Smooth muscle cell (in vitro differentiated cells): ENCODE measurements around the gene GPX6. TPM values are rescaled to one million over a fixed set of nuclear protein-coding genes. Genes with fewer than 3 reads are reported as not detected.

Experiments used
- DNase-seq: peaks from one replicate; lab custom pipeline; 2025; ENCODE audit not compliant: unreplicated experiment; lab: John Stamatoyannopoulos, UW
- H2AFZ ChIP-seq: fragments of 200-600 bp; sonication (generic); 2 replicates; pipeline ENCODE4 v1.6.0; 2016; ENCODE audit warnings: antibody characterized with exemption, low read depth, mild to moderate bottlenecking
- H3F3A ChIP-seq: fragments of 200-600 bp; sonication (generic); 2 replicates; pipeline ENCODE4 v1.6.0; 2017; ENCODE audit warnings: antibody characterized with exemption, low read depth
- H3K27ac ChIP-seq: fragments of 200-600 bp; sonication (generic); 2 replicates; pipeline ENCODE4 v1.5.1; 2016; ENCODE audit warnings: low read depth, mild to moderate bottlenecking
- H3K27me3 ChIP-seq: fragments of 200-600 bp; sonication (generic); 2 replicates; pipeline ENCODE4 v1.6.1; 2016; ENCODE audit warnings: low read depth, mild to moderate bottlenecking
- H3K36me3 ChIP-seq: fragments of 200-600 bp; sonication (generic); 2 replicates; pipeline ENCODE4 v1.5.1; 2016; ENCODE audit warnings: low read depth
- H3K4me1 ChIP-seq: fragments of 200-600 bp; sonication (generic); 2 replicates; pipeline ENCODE4 v1.5.1; 2016; ENCODE audit warnings: low read depth
- H3K4me2 ChIP-seq: fragments of 200-600 bp; sonication (generic); 2 replicates; pipeline ENCODE4 v1.6.0; 2016; ENCODE audit warnings: mild to moderate bottlenecking
- H3K4me3 ChIP-seq: fragments of 200-600 bp; sonication (generic); 2 replicates; pipeline ENCODE4 v1.5.1; 2016; ENCODE audit warnings: mild to moderate bottlenecking
- H3K79me2 ChIP-seq: fragments of 200-600 bp; sonication (generic); 2 replicates; pipeline ENCODE4 v1.6.0; 2016; ENCODE audit warnings: low read depth, mild to moderate bottlenecking
- H3K9ac ChIP-seq: fragments of 200-600 bp; sonication (generic); 2 replicates; pipeline ENCODE4 v1.6.0; 2016; ENCODE audit warnings: low read depth
- H3K9me3 ChIP-seq: fragments of 200-600 bp; sonication (generic); replicated peaks from 2 replicates; pipeline ENCODE4 v1.5.1; 2016; ENCODE audit warnings: low read depth
- H4K20me1 ChIP-seq: fragments of 200-600 bp; sonication (generic); 2 replicates; pipeline ENCODE4 v1.6.0; 2016; ENCODE audit warnings: low read depth
- CTCF ChIP-seq: fragments of 200-600 bp; sonication (generic); IDR thresholded peaks from 2 replicates; pipeline ENCODE4 v1.5.1; 2017; ENCODE audit warnings: borderline replicate concordance, mild to moderate bottlenecking, antibody characterized with exemption; ENCODE audit not compliant: insufficient read depth, poor library complexity, severe bottlenecking
- WGBS: methylation state at CpG from one replicate; pipeline ENCODE4 v1.1.7; 2016; ENCODE audit warnings: low lambda C conversion rate; 5-methylcytosine and 5-hydroxymethylcytosine counted together
- polyA plus RNA-seq: library from polyadenylated mRNA; unstranded; fragments of >200 nt; fragmentation: Nextera tagmentation; extraction: Ambion mirVana; gene quantifications from 2 replicates; pipeline ENCODE4 v1.2.1, GENCODE V29; 2016
- total RNA-seq: library from RNA; depleted of rRNA; stranded (reverse); fragments of >200 nt; gene quantifications from 2 replicates; pipeline ENCODE4 v1.2.3, GENCODE V29; 2014

Gene GPX6
- total and polyA plus RNA-seq, 2 experiments from 2014 or later: not detected

GRCh38 chr6:28530777-28531176, 15.2 kb upstream of the GPX6 start:
- H3K4me3 ChIP-seq: no peak overlapping the region
- no peak for DNase-seq
- WGBS: 6% methylated on average over 1 of the region's 1 CpG

GRCh38 chr6:28525496-28526039, 10.0 kb upstream of the GPX6 start, which contains the start of gene GPX5:
Gene GPX5, plus strand, starts transcription at chr6:28525881. Its CDS starts 133 bp downstream, at chr6:28526014.
- Histone ChIP-seq H3K4me3 (no peak within 1 kb of the TSS), H3K4me1 (peaks cover 16% of the 10 kb centered on the region), H3K4me2 (peak within 1 kb of the TSS; percentile 42), H3K27ac (peak within 1 kb of the TSS; percentile 48), H3K9me3 (no peaks in the 10 kb centered on the region), H3K27me3 (no peaks in the 10 kb centered on the region), H2AFZ (no peak within 1 kb of the TSS), H3K36me3 (no peaks in the 10 kb centered on the region), H4K20me1 (no peaks in the 10 kb centered on the region), H3K79me2 (no peaks in the 10 kb centered on the region), H3F3A (no peaks in the 10 kb centered on the region), H3K9ac (no peak within 1 kb of the TSS)
- DNase-seq: no peak
- WGBS: 43% methylated on average over 10 of the region's 10 CpGs
- TF ChIP-seq CTCF: no peak

More at GRCh38 chr6:28530777-28531176, 15.2 kb upstream of the GPX6 start:
- Histone ChIP-seq H3K9me3 (no peaks in the 10 kb centered on the region), H4K20me1 (no peaks in the 10 kb centered on the region), H3K27ac (no peak overlapping the region), H3F3A (no peaks in the 10 kb centered on the region), H3K36me3 (no peaks in the 10 kb centered on the region), H3K4me2 (no peak overlapping the region), H3K79me2 (no peaks in the 10 kb centered on the region), H3K4me1 (no peaks in the 10 kb centered on the region), H2AFZ (no peak overlapping the region), H3K9ac (no peak overlapping the region), H3K27me3 (no peaks in the 10 kb centered on the region)
- no peak for TF ChIP-seq CTCF

GRCh38 chr6:28523241-28523622, 7.6 kb upstream of the GPX6 start:
- H4K20me1 ChIP-seq: no peaks in the 10 kb centered on the region
- H3F3A ChIP-seq: no peaks in the 10 kb centered on the region
- peak overlapping the region; percentile 39 for H3K27ac ChIP-seq
- H3K4me3 ChIP-seq: no peak overlapping the region
- H3K4me1 ChIP-seq: peaks cover 16% of the 10 kb centered on the region
- H2AFZ ChIP-seq: peak overlapping the region; percentile 49
- H3K36me3 ChIP-seq: no peaks in the 10 kb centered on the region
- WGBS: 17% methylated on average over 3 of the region's 3 CpGs
- H3K9ac ChIP-seq: no peak overlapping the region
- no peak for TF ChIP-seq CTCF
- no peaks in the 10 kb centered on the region for H3K9me3 ChIP-seq
- no peak for DNase-seq
- peak overlapping the region; percentile 31 for H3K4me2 ChIP-seq
- H3K27me3 ChIP-seq: no peaks in the 10 kb centered on the region
- H3K79me2 ChIP-seq: no peaks in the 10 kb centered on the region

DNA sequence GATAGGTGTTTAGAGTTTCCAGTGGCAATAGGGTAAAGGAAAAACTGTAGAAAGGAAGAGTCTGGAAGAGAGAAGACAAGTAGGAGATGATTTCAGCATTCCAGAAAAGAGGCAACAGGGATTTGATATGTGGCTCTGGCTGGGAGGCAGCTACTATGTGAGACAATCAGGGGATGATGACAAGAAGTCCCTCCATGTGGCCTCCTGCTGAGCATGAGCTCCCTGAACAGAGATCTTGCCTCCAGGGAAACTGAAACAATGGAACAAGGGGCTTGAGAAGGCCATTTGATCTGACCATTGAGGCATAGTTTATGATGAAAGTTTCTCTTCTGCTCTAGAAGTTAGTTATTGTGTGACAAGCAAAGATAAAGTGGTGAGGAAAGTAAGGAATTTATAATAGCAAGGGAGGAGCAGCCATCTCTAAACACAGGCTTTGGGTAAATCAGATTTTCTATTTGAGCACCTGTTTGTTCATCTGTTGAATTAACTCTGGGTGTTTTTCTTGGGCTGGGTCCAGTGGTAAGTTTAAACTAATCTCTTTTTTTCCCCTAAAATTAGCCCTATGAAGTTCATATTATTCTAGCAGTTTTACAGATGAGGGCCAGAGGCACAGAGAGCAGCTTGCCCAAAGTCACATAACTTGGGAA, 7.1 kb upstream of the GPX6 start:
- no peak overlapping the region for H3K4me3 ChIP-seq
- H3K9me3 ChIP-seq: no peaks in the 10 kb centered on the region
- H3K9ac ChIP-seq: no peak overlapping the region
- H4K20me1 ChIP-seq: no peaks in the 10 kb centered on the region
- H3K27me3 ChIP-seq: no peaks in the 10 kb centered on the region
- H3K4me2 ChIP-seq: no peak overlapping the region
- no peak for DNase-seq
- no peaks in the 10 kb centered on the region for H3K79me2 ChIP-seq
- no peak overlapping the region for H3K27ac ChIP-seq
- H2AFZ ChIP-seq: peak overlapping the region; percentile 49
- H3K36me3 ChIP-seq: no peaks in the 10 kb centered on the region
- H3K4me1 ChIP-seq: peaks cover 16% of the 10 kb centered on the region
- TF ChIP-seq CTCF: no peak
- H3F3A ChIP-seq: no peaks in the 10 kb centered on the region
